GM19035 (cell line): Measurements from ENCODE around the gene NCKAP1.

Experiments used
- ATAC-seq: cut with Tn5 transposase; IDR thresholded peaks from one replicate; pipeline ENCODE4 v1.9.1; 2021; ENCODE audit not compliant: unreplicated experiment

Gene NCKAP1

DNA sequence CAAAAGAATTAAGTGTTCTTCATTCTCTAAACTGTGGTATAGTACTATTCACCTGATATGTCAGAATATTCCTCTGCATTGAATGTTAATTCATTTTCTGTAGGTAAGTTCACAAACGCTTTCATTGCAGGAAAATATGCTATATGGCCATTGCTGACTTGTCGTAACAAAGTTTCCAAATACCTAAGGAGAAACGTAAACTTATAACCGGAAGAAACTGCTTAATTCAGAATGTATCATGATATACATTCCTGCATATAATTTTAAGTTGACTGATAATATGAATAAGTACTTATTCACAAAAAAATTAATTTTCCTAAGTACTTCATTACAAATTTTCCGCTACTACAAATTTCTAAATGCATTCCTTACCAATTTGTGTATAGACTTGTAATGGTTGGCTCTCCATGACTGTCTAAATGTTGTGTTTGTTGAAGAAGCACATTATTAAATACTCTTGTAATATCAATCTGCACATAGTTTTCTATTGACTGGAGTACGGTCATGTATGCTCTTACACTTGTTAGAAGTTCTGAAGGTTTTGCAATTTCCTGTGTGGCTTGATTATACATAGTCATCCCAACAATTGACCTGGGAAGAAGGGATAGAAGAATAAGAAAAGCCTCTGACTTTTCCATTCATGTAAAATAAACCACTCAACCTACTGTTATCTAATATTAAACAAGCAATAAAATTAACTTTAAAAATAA is 85.4 kb downstream of the NCKAP1 start:
- no peak for ATAC-seq

- ATAC-seq: no peak
Measured at GRCh38 chr2:182951948-182952663, 86.2 kb downstream of the NCKAP1 start.

DNA sequence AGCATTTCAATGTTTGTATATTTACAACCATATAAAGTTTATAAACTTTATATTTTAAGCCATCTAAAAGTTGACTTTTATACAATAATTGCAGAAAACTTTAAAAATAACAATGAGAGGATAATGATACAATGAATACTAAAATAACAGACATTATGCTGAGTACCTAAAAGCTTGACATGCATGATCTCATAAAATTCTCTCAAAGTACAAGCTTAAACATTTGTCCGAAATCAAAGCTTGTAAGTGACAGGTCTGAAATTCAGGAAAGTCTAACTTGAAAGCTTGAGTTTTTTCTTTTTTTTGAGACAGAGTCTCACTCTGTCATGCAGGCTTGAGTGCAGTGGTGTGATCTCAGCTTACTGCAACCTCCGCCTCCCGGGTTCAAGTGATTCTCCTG is 87.7 kb downstream of the NCKAP1 start:
- no peak for ATAC-seq

GRCh38 chr2:182949572-182950189 is 88.6 kb downstream of the NCKAP1 start:
- no peak for ATAC-seq

DNA sequence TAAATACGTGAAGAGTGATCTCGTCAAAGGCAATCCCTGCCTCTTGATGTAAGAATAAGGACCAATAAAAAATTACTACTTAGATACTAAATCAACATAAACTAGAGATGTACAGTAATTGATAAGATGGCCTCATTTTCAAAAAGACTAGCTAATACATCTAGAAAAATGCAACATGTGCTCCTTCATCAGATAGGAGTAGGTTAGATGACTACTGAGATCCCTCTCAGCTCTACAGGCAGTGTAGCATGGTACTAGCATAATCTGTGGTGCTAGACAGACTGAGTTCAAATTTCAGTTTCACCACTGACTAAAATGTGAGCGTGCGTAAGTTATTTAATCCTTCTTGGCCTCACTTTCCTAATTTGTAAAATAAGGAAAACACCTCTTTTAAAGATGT is 89.2 kb downstream of the NCKAP1 start:
- no peak for ATAC-seq

DNA sequence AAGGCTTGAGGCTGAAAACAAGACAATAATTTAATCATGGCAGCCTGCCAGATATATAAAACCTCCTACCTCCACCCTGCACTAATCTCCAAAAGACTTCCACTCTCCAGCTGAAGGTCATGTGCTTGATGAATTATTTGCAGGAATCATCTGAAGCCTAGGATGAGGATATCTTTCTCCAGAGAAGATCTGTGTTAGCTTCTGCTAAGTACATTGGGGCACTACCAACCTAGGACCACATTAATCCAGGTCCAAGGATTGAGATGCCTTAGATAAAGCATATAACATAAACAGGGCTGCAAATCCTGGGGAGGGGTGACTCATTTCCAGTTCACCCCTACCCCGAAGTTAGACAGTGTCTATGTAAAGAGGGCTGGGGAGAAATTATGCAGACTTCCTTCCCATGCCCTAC is 91.3 kb downstream of the NCKAP1 start:
- ATAC-seq: no peak

GRCh38 chr2:182943339-182943738 is 94.9 kb downstream of the NCKAP1 start:
- ATAC-seq: no peak

- ATAC-seq: no peak
Measured at GRCh38 chr2:182942756-182943155, 95.5 kb downstream of the NCKAP1 start.

GRCh38 chr2:182941919-182942318 is 96.3 kb downstream of the NCKAP1 start:
- ATAC-seq: no peak

DNA sequence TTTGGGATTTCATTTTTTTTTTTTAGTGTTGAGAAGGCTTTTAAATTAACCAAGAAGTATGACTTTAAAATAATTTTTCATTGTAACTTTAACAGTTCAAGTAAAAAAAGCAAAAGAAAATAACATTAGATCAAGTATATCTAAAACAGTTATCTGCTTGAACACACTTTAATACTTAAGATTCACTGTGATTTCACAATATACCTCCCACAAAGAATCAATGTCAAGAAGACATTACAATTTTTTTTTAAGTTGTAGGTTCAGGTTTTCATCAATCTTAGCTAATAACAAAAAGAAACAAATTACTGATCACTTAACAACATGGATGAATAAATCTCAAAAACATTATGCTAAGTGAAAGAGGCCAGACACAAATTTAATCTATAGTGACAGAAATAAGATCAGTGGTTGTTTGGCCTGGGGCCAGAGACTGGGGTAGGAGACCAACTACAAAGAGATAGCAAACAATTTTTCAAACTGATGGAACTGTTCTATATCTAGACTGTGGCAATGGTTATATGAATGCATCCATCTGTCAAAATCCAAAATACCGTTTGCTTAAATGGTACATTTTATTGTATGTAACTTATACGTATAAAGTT is 97.0 kb downstream of the NCKAP1 start:
- ATAC-seq: no peak

GRCh38 chr2:182937870-182938269 is 100.4 kb downstream of the NCKAP1 start:
- ATAC-seq: no peak

GRCh38 chr2:182933629-182934028 is 104.6 kb downstream of the NCKAP1 start:
- no peak for ATAC-seq

GRCh38 chr2:182929972-182930371 is 108.3 kb downstream of the NCKAP1 start:
- no peak for ATAC-seq

- ATAC-seq: no peak
Measured at GRCh38 chr2:182924306-182924705, 114.0 kb downstream of the NCKAP1 start.

- ATAC-seq: peak; percentile 23
Measured at GRCh38 chr2:182921234-182921633, 117.0 kb downstream of the NCKAP1 start.

- peak; percentile 67 for ATAC-seq
Measured at GRCh38 chr2:182920631-182921056, 117.6 kb downstream of the NCKAP1 start.

- no peak for ATAC-seq
Measured at GRCh38 chr2:182920089-182920488, 118.2 kb downstream of the NCKAP1 start.

GRCh38 chr2:182918961-182919652 is 119.2 kb downstream of the NCKAP1 start:
- ATAC-seq: no peak

DNA sequence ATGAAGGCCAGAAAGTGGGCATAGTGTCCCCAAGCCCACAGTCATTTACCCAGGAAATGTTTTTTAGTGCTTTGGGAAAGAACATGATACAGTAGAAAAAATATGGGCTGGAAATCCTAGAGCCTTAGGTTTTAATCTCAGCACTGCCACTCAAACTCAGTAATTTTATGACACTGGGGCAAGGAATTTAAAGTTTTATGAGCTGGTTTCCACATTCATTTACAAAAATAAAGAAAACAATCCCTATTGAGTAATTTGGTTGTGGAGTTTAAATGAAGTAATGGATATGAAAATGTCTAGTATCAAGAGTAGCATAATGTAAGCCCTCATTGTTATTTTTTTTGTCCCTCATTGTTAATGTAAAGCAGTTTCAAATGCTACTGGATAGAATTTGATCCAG is 120.3 kb downstream of the NCKAP1 start:
- no peak for ATAC-seq

GRCh38 chr2:182916417-182916816 is 121.8 kb downstream of the NCKAP1 start:
- ATAC-seq: no peak
